Epithelial cell of proximal tubule (primary cell): Measurements from ENCODE around the gene ANKRD63. TPM values are rescaled to one million over a fixed set of nuclear protein-coding genes. Genes with fewer than 3 reads are reported as not detected.

Experiments used
- DNase-seq: peaks from one replicate; pipeline ENCODE4 v3.0.0-alpha.2; 2011; ENCODE audit warnings: low read depth
- H3K4me3 ChIP-seq: 2 replicates; pipeline ENCODE4 v1.5.1; 2011; ENCODE audit warnings: low read depth, mild to moderate bottlenecking, low read length
- CTCF ChIP-seq: conservative IDR thresholded peaks from 2 replicates; pipeline ENCODE4 v1.5.1; 2012; ENCODE audit warnings: low read depth, mild to moderate bottlenecking, low read length
- total RNA-seq: library from RNA; depleted of rRNA; stranded (reverse); fragments of >200 nt; gene quantifications from 2 replicates; pipeline ENCODE4 v1.2.3, GENCODE V29; 2015

The ANKRD63 gene
- total RNA-seq, 1 donor from 2014 or later = not detected

- peak; percentile 25 for TF ChIP-seq CTCF
- no peak within 1 kb of the TSS for H3K4me3 ChIP-seq
- DNase-seq = no peak
Measured at GRCh38 chr15:40307421-40308211, 24.8 kb upstream of the ANKRD63 start, which contains the start of gene PLCB2. TSS of gene PLCB2 (minus strand) at chr15:40307935. CDS start at chr15:40307672, 263 bp downstream.

DNA sequence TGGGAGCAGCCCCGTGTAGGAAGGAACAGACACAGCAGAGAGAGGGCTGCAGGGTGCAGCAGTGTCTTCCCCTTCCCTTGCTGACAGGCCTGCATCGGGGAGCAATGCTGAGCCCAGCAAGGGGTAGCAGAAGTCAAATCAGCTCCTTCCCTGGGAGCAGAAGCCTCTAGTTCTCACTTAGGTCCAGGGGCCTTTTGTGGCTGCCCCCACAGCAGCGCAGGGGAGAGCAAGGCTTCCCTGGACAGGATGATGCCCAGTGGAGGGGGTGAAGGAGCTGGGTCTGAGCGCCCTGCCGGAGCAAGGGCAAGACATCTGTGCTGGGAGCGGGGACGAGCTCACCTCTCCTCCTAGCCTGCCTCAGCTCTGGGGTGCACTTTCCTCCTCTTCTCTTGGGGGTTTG is 24.0 kb upstream of the ANKRD63 start:
- TF ChIP-seq CTCF = no peak
- no peak for DNase-seq
- no peak overlapping the region for H3K4me3 ChIP-seq

- no peak for DNase-seq
- no peak for TF ChIP-seq CTCF
- H3K4me3 ChIP-seq = no peak overlapping the region
Measured at GRCh38 chr15:40306371-40306770, 23.5 kb upstream of the ANKRD63 start.

DNA sequence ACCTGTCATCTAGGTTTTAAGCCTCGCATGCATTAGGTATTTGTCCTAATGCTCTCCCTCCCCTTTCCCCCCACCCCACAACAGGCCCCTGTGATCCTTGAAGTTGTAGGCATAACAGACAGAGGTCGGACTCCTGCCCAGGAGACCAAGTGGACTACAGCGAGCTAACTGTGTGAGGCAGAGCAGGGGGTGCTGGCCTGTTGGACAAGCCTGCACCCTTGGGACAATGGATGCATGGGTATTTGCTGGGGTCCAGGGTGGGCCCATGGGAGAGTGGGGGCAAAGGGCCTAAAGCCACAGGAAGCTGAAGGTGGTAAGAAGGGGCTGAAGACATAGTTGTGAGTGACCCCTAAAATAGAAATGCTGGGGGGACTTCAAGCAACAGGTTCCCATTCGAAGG is 22.4 kb upstream of the ANKRD63 start:
- DNase-seq = no peak
- no peak overlapping the region for H3K4me3 ChIP-seq
- TF ChIP-seq CTCF = no peak

DNA sequence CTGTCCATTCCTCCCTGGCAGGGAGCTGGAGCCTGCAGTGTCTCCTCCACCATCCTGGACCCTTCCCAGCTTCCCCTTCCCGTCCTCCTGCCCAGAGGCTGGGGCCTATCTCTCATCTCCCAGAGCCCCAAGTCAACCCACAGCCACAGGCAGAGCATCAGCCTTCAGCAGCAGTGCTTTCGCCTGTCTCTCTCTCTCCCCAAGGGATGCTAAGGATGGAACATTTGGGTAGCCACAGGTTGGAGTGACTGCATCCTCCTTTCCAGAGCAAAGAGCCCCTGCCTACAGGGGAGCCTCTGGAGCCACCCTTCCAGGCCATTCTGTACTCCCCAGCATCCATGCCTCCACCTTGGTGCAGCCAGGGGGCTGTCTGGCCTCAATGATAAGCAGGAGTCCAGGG is 20.7 kb upstream of the ANKRD63 start:
- H3K4me3 ChIP-seq = no peak overlapping the region
- DNase-seq = no peak
- no peak for TF ChIP-seq CTCF

DNA sequence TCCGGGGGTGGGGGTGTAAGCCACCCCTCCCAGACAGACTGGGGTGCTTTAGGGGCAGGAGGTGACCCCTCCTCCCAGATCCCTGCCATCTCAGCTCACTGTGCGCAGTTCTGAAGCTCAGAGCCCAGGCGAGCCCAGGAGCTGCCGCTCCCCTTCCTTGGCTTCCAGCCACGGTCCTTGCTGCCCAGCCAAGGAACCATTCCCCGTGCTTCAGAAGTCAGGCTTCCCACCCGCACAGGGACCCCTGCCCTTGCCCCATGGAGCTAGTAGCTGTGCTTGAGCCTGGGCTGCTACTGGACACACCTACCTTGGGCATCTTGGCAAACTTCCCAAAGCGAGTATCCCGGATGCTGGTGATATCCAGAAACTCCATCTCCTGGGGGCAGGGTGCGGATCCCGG is 20.1 kb upstream of the ANKRD63 start:
- no peak for TF ChIP-seq CTCF
- no peak overlapping the region for H3K4me3 ChIP-seq
- DNase-seq = no peak
